SU-DHL-6 (cell line): ENCODE measurements around the gene ZNF672.

Source experiments
- CTCF ChIP-seq: fragments of 200-600 bp; sonication (generic); IDR thresholded peaks from one replicate; pipeline ENCODE4 v1.5.1; 2017; ENCODE audit warnings: antibody characterized with exemption, mild to moderate bottlenecking, low read length, moderate library complexity; ENCODE audit not compliant: insufficient read depth, poor library complexity, severe bottlenecking
- EZH2phosphoT487 ChIP-seq: fragments of 200-600 bp; sonication (generic), shearing (Covaris generic); conservative IDR thresholded peaks from 2 replicates; pipeline ENCODE4 v1.6.1; 2018; ENCODE audit warnings: mild to moderate bottlenecking, antibody characterized with exemption, low read length, moderate library complexity, mixed read lengths

GRCh38 chr1:248890549-248891498 lies 52.8 kb downstream of the ZNF672 start:
- no peak for TF ChIP-seq CTCF
- no peak for TF ChIP-seq EZH2phosphoT487
